NCI-H1436 (cell line): ENCODE data around the gene ASPG.

Experiments
- DNase-seq: peaks from one replicate; lab custom pipeline; 2025; lab: John Stamatoyannopoulos, UW

The ASPG gene

DNA sequence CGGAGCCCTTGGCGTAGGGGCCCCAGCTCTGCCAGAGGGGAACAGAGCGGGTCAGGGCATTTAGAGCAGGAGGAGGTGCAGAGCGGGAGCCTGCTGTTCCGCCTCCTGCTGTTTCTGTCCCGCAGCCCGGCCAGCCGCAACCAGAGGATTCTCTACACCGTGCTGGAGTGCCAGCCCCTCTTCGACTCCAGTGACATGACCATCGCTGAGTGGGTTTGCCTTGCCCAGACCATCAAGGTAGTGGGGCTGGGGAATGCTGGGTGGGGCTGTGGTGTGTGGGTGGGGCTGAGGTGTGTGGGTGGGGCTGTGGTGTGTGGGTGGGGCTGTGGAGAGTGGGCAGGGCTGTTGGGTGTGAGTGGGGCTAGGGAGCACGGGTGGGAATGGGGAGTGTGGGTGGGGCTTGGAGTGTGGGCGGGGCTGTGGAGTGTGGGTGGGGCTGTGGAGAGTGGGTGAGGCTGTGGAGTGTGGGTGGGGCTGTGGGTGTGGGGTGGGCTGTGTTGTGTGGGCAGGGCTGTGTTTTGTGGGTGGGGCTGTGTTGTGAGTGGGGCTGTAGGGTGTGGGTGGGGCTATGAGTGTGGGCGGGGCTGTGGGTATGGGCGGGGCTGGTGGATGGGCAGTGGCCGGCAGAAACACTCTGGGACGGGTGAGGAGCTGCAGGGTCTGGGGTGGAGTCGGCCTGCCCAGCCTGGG is 8.0 kb downstream of the ASPG start:
- no peak for DNase-seq

DNA sequence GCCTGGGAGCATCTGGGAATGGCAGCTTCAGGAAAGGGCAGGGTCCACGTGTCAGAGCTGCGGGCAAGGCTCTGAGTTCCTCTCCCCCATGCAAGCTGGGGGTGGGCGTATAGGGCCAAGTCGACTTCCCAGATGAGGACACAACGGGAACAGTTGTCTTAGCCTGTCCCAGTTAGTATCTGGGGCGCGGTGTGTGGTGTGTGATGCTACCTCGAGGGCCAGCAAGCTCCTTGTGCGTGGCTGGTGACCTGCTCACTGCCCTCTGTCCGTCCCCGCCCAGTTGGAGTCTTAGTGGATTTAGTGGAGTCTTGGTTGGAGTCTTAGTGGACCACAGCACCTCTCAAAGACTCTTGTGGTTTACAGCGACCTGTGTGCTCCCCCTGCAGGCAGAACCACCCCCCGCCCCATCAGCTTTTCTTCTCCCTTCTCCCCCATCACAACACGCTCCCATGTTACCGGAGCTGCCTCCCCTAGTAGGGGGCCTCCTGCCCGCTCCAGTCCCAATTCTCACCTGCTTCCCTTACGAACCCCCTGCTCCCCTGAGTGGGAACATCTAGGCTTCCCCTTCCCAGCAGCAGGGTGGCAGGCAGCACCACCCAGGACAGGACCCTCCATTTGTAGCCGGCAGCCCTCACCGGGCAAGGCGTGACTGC is 8.7 kb downstream of the ASPG start:
- no peak for DNase-seq

DNA sequence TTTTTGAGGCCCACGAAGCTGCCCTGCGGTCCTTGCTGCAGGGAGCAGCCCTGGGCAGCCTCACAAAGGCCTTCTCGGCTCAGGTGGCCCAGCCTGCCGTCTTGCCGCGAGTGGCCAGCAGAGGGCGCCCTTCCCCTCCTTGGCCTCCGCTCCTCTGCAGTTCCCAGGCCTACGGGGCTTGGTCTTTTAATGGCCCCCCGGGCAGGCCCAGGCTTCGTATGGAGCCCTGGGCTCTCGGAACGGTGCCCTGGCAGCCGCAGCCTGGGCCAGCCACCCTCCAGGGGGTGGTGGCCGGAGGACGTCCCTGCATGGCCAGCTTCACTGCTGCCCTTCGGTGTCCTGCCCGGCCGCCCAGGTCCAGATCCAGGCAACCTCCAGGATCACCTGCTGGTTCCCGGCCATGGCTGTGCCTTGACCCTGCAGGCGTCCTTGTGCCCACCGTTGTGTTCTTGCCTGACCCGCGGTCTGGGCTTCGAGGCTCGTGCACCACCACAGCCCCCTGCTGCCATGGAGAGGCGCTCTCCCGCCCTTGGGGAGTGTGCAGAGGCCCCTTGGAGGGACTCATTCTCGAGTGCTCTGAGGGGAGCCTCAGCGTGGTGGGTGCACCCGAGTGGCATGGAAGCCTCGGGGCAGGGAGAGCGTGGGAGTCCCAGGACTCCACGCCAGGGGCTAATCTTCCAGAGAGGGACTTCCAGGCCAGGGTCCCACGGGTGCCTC is 9.4 kb downstream of the ASPG start:
- peak; percentile 33 for DNase-seq

DNA sequence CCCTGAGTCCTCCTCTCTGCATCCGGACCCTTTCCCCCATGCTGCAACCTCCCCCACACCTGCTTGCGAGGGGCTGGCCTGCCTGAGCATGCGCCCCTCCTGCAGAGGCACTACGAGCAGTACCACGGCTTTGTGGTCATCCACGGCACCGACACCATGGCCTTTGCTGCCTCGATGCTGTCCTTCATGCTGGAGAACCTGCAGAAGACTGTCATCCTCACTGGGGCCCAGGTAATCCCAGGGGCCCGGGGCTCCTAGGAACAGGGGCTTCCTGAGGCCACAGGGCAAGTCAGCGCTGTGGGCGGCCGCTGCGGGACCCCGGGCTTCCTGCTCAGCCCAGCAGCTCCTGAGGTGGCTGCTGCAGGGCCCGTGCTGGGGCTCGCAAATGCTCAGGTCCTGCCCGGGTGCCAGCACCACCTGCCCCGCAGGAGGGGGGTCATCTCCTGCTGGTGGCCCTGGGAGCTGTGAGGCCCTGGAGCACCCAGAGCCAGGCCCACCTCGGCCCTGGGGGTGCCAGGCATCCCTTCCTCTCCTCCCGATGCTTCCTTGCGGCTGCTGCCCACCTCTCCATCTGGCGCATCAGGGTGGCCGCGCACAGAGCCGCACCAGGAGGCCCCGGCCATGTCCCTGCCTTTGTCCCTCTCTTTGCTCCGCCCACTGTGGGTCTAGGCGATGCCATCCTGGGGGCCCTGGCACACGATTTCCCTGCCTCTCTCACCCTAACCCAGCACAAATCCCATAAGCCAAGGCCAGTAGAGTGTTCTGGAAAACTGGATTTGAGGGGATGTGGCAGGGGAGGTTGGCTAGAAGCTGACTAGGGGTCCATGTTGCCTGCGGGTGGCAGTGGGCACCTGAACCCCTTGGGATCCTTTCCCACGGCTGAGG is 10.2 kb downstream of the ASPG start:
- DNase-seq: no peak

DNA sequence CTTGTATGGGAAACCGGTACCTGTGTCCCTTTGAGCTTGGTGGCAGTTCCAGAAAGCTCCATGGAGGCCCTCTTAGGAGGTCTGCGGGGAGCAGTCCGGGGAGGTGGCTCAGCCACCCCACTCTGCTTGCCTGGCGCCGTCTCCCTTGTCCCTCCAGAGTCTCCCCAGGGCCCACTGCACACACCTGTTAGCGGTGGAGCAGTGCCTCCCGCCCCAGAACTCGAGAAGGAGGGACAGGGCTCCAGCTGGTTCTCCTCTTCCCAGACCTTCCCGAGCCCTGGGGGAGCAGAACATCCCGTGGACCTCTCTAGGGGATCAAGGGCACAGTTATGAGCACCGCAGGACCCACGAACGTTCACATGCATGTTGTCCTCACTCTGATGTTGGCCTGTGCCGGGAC is 10.8 kb downstream of the ASPG start:
- DNase-seq: no peak

DNA sequence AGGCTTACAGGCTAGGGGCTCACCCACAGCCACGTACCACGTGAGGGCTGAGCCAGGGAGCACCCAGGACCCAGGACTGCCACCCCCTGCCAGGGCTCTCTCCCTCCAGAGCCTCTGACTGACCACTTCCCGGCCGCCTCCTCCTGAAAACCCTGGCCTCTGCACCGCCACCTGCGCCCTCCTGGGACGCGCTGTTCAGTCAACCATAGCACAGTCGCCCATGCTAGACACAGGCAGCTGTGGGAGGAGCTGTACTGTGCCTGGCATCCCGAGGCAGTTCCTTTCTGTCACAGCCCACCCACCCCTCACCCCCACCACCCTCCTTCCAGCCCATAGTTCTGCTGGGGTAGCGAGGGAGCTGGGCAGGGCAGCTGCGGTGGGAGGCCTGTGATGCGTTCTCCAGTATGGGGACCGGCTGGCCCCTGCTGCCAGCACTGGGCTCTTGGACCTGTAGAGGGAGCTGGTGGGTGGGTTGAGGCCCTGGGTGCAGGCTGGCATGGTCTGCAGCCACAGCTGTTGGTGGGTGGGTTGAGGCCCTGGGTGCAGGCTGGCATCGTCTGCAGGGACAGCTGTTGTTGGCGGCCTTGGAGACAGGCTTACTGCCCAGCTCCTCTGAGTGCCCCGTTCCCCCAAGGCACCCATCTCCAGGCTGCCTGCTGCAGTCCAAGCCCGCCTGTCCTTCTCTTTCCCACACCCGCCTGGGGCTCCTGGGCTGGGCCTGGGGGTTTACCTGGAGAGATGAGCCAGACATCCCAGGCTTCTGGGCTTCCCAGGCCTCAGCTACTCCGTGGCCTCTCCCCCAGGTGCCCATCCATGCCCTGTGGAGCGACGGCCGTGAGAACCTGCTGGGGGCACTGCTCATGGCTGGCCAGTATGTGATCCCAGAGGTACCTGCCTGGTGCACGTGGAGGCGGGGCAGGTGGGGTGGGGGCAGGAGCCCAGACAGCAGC is 11.5 kb downstream of the ASPG start:
- DNase-seq: no peak

DNA sequence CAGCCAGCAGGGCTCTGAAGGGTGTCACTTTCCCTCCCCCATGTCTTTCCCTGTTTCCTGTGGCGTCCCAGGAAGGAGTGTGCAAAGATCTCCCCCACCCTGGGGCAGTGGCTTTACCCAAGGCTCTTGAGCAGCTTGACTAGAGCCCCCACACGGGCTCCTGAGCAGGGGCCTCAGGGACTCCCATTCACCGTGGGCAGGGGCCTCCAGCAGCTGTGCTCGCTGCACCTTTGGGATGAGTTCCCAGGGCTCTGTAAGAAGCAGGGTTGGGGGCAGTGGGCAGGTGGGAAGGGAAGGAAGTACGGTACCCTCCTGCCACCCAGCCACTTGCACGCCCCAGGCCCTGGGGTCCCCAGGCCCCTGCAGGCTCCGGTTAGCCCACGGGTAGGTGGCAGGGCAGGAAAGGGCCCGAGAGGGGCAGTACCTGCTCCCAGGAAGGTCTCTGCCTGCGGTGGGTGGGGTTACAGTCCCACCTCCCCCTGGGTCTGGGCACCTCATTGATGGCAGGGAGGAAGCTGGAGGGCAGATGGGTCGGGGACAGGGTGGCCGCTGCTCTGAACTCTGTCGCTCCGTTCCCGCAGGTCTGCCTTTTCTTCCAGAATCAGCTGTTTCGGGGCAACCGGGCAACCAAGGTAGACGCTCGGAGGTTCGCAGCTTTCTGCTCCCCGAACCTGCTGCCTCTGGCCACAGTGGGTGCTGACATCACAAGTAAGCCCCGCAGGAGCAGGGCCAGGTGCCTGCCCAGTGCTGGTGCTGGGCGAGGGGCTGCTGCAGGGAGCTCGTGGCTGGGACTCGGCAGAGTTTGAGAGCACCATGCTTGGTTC is 13.0 kb downstream of the ASPG start:
- DNase-seq: no peak

DNA sequence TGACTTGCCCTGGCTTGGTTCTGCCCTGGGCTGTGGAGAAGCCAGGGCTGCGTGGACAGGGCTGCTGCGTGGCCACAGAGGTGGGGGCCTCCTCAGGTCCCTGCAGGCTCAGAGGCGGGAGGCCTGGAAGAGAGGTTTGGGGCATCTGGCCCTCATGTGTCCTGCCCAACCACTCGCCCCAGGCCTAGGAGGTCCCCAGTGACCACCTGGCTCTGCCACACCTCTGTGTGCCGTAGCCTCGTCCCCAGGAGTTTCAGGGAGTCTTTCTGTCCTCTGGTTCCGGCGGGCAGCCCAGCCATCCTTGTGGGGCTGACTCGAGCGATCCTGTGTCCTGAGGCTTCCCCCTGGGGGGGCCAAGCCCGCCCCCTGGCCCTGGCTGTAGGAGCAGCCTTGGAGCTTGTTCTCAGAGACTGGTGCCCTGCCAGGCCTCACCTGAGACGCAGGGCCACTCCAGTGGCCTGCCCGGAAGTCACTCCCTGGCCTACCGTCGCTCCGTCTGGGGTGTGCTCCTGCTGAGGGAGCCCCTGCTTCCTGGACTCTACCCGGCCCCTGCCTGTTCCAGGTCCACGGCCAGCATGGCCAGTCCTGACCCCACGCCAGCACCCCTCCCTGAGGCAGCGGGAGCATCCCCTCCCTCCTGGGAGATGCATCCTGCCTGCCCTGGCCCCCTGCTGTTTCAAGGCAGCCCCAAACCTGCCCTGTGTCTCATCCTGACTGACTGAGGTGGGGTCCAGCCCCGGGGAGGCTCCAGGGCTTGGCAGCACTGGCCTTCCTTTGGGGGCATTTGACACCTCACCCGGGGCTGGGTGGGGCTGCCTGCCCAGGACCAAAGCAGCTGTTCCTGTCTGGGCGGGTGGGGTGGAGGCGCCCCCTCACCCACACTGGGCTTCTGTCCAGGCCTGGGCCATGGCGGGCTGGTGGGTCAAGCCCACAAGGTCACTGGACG is 13.9 kb downstream of the ASPG start:
- no peak for DNase-seq

DNA sequence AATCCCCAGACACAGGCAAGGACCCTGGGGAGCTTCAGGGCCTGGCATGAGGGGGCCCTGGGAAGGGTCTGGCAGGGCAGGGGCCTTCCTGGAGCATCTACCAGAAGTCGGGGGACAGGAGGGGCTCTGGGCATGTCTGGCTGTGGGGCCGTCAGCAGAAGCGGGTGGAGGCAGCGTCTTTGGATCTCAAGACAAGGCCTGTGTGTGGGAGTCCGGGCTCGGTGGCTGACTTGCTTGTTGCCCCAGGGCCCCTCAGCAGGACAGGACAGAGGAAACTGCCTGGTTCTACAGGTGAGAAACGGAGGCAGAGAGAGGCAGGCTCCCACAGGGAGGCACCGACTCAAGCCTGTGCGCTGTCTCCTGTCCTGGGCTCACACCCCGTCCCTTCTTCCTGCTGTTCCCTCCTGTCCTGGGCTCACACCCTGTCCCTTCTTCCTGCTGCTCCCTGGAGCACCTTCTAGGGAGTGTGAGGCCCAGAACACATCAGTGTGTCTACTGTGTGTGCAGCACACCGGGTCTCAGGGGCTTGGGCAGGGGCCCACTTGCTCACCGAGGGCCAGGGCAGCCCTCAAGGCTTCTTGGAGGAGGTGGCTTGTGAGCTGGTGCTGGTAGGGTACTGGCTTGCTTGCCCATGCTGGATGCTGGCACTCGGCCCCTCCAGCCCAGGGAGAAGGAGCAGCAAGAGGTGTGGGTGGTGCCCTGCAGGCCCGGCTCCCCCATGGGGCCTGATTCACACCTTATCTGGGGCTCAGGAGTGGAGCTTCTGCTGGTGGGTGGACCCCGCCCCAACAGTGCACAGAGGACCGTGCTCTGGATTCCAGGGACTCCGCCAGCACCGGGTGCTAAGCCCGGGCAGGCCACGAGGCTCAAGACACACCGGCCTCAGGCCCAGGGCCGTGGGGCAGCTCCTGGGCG is 14.9 kb downstream of the ASPG start:
- no peak for DNase-seq

DNA sequence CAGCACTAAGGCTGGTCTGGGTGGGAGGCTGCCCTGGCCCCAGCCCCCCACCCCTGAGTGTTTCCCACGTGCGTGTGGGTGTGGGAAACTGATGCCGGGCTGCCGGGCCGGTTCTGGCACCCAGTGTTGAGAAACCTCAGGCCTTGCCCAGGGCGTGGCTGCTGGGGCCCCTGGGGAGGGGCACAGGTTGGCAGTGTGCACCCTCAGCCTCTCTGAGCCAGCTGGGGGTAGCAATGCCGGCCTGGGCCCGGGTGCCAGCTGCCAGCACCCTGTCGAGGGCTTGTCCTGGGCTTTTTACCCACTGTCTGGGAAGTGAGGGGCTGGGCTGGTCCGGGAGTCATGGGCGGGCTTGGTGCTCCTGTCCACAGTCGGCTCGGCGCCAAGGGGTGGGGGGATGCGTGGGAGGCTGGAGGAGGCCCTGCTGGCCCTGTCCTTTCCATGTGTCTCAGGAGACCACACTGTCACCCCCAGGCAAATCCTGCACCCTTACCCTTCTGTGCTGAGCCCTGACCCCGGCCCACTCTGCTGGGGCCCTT is 15.7 kb downstream of the ASPG start:
- DNase-seq: no peak

DNA sequence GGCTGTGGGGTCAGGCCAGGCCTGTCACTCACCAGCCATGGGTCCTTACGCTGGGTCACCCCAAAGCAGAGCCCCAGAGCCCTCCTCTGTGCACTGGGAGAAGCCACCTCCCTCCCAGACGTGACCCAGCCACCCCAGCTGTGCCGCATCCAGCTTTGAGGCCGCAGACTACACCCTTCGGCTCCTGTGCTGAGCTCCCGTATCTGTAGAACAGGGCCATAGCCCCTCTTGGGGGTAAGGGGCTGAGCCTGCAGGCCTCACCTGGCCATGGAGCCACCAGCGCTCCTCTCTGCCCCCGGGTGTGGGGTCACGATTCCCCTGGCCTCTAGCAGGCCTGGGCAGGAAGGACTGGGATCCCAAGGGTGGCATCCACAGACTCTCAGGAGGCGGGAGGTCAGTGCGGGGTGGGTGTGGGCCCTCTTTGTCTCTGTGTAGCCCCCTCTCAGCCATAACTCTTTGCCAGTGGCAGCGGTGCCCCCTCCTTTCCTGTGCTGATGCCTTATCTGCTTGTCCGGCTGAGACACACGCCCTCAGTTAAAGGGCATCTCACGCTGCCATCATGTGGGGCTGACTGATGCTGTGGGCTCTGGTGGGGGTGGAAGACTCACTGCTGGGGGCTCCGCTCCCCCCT is 16.3 kb downstream of the ASPG start:
- no peak for DNase-seq

DNA sequence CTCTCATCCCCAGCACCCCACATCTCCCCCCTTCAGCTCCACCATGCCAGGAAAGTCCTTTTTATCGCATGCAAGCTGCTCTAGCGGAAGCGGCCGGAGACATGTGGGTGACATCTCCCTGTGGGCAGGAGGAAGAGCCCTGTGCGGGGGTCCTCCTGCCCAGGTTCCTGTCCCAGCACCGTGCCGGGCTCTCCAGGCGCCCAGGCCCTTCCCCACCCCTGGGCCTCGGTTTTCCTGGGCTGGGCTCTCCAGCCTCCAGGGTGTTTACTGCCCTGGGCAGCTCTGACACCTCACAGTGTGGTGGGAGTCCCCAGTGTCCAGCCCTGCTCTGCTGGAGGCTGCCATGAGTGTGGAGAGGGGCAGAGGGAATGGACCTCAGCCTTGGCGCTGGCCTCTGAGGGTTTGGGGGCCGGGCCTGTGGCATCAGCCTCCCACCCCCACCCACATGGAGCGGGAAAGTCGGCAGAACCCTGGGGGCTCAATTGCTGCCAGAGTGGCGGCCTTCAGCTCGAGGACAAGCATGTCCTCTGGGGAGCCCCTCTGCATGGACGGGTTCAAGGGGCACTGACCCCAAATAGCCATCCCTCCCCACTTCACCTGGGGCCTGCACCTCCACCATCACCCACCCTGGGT is 16.9 kb downstream of the ASPG start:
- DNase-seq: no peak

DNA sequence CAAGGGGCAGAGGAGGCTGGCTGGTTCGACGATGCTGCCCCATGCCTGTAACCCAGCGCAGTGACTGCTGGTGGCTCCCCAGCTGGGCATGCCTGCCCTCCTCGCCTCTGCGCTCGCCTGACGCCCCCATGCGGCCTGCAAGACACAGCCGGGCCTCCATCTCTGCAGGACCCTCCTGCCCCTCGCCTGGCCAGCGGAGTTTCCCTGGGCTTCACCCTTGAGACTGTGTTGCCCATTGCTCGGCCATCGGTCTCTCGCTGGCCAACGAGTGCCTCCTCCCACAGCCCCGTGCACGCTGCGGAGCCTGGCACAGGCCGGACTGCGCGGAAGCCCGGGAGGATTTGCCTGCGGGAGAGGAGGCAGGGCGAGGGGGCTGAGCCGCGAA is 17.6 kb downstream of the ASPG start:
- no peak for DNase-seq

DNA sequence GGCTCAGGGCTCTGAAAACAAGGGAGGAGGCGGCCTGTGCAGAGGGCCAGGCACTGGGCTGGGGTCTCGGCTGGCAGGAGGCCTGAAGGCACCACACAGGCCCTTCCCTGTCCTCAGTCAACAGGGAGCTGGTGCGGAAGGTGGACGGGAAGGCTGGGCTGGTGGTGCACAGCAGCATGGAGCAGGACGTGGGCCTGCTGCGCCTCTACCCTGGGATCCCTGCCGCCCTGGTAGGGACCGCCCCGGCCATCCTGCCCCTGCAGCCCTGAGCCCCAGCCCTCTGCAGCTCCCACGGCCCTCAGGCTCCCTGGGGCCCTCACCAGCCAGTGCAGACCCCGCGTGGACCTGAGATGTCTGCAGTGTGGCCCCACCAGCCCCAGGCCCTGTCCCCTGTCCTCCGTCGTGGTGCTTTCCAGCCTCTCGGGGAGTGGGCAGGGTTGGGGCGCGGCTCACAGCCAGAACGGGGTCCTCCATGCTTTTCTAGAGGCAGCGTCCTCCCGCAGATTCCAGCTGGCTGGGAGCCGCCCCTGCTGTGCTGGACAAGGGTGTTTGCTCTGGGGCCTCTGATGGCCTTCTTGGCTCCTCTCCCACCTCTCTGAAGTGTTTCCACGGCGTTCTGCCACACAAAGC is 18.1 kb downstream of the ASPG start:
- no peak for DNase-seq

DNA sequence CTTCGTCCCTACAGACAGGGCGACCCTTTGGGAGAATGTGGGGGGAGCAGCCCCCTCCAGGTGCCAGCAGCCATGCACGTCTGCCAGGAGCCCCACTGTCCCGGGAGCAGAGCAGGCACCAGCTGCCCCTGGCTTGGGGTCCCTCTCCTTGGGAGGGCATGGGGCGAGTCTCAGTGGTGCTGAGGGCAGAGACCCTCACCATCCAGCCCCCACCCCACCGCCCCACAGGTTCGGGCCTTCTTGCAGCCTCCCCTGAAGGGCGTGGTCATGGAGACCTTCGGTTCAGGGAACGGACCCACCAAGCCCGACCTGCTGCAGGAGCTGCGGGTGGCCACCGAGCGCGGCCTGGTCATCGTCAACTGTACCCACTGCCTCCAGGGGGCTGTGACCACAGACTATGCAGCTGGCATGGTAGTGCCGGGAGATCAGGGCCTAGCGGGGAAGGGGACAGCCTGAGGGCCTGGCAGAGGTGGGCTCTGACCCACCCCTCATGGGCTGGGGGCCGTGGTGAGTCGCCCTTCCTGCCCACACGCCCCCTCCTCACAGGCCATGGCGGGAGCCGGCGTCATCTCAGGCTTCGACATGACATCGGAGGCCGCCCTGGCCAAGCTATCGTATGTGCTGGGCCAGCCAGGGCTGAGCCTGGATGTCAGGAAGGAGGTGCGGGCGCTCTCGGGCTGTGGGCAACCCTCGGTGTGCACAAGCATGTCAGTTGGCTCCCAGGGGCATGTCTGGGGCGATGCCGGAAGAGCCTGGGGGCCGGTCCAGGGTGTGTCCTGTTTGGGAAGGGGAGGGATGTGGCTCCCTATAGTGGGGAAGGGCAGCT is 18.8 kb downstream of the ASPG start:
- no peak for DNase-seq
